ENCODE data around the gene TLL2. TPM values are rescaled to one million over a fixed set of nuclear protein-coding genes. Genes with fewer than 3 reads are reported as not detected.

Gene TLL2
- total and polyA plus RNA-seq, 4 donors: 0.07 to 0.23 (median 0.10) TPM

DNA sequence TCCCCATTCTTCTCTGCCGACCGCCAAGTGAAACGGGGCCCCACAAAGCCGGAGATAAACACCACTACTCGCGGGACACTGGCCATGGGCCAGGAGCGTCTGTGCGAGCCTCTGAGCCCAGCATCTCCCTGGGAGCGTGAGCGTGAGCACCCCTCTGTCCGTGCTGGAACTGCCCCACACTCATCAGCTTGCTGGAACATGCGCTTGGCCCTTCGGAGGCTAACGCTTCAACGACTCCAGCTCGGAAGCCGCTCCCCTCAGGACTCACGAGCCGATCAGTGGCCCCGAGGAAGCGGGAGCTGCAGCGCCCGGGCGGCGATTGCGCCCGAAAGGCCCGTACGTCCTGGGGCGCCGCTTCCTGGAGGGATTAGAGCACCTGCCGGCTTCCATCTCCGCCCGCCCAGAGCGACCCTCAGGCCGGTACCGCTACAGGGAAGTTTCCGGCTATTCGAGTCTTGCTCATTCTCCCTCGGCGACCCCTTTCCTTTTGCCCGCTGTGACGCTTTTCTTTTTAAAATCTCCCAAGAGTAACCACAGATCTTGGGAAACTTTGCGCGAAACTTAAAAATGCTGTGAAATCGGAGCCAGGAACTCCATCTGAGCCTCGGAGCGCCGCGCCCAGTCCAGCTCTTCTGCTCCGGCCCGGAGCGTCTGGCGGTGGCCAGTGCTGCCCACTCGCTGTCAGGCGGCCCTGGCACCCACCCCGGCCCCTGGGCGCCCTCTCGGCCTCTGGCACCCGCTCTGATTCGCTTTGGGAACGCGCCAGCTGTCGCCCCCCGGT is 1.0 kb downstream of the TLL2 start:
- Histone ChIP-seq H3K27me3 (ENCODE audit: control insufficient read depth in 3 of 3, insufficient read depth in 3 of 3, low read length in 2 of 3) (peaks cover 0 to 60% (median 47%) of the 10 kb centered on the region in 3 donors), H3K27ac (ENCODE audit: low read depth in 1 of 2, low read length in 1 of 2) (no peak overlapping the region), H3K4me1 (ENCODE audit: control insufficient read depth in 5 of 5, insufficient read depth in 5 of 5, low read length in 5 of 5) (peaks cover 0 to 22% (median 6%) of the 10 kb centered on the region in 5 donors), H3K36me3 (ENCODE audit: control insufficient read depth in 4 of 4, insufficient read depth in 4 of 4, low read length in 4 of 4) (no peaks in the 10 kb centered on the region), H3K4me3 (no peak overlapping the region), H3K9ac (ENCODE audit: insufficient read depth in 1 of 2, low read length in 2 of 2) (no peak overlapping the region), H3K9me3 (ENCODE audit: control insufficient read depth in 4 of 4, insufficient read depth in 3 of 4, low read length in 3 of 4) (peaks cover 0 to 1% (median 0%) of the 10 kb centered on the region in 4 donors)
- TF ChIP-seq, protein P1, sequence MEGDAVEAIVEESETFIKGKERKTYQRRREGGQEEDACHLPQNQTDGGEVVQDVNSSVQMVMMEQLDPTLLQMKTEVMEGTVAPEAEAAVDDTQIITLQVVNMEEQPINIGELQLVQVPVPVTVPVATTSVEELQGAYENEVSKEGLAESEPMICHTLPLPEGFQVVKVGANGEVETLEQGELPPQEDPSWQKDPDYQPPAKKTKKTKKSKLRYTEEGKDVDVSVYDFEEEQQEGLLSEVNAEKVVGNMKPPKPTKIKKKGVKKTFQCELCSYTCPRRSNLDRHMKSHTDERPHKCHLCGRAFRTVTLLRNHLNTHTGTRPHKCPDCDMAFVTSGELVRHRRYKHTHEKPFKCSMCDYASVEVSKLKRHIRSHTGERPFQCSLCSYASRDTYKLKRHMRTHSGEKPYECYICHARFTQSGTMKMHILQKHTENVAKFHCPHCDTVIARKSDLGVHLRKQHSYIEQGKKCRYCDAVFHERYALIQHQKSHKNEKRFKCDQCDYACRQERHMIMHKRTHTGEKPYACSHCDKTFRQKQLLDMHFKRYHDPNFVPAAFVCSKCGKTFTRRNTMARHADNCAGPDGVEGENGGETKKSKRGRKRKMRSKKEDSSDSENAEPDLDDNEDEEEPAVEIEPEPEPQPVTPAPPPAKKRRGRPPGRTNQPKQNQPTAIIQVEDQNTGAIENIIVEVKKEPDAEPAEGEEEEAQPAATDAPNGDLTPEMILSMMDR (IDR thresholded peaks at IDR 0.05; ENCODE audit: control extremely low read depth, extremely low read depth): no peak
- DNase-seq (peak; percentile 29 to 37 (median 31)), ATAC-seq (ENCODE audit: insufficient read depth, low FRiP score) (no peak)
- WGBS, 2 donors: 1 to 2% methylated on average over 65 of the region's 65 CpGs

DNA sequence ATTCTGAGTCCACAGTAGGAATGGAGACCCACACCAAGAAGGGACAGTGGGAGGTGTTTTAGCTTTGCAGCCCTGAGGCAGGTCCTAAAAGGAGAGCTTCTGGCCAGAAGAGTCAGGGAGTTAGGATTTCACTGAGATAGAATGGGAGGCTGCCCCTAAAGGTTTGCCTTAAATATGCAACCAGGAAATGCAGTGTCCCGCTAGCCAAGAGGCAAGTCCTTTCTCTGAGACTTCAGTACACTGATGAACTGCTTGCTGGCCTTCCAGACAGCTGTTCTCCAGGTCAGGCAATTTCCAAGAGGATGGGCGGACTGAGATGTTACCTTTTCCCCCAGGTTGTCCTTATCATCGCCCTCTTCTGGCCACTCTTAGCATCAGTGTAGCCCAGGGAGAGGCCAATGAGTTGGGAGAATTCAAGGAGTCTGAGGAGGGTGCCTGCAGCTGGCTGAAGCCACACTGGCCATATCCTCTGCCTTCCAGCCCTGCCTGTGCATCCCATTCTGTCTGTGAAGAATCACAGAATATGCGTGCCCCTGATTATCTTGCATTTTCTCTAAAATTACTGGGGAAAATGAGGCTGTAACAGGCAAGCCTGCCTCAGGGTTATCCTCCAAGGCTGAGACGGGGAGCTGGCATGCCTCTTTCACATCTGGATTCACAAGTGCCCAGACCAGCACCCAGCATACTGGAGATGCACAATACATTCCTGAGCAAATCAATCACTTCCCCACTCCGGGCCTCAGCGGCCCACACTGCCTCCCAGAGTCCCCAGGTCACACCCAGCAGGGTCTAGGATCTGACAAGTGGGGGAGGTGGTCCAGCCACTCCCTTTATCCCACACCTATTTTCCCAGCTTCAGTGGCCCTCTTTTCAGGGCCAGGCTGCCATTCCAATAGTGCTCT is 2.4 kb downstream of the TLL2 start:
- H3K36me3 ChIP-seq (ENCODE audit: control insufficient read depth in 4 of 4, insufficient read depth in 4 of 4, low read length in 4 of 4): no peaks in the 10 kb centered on the region
- H3K4me3 ChIP-seq: no peak overlapping the region
- TF ChIP-seq, protein P1 (IDR thresholded peaks at IDR 0.05; ENCODE audit: control extremely low read depth, extremely low read depth): peak; percentile 7
- H3K27ac ChIP-seq (ENCODE audit: low read depth in 1 of 2, low read length in 1 of 2): no peak overlapping the region
- 61 to 63% methylated on average over 7 of the region's 7 CpGs for WGBS, 2 donors
- H3K9ac ChIP-seq (ENCODE audit: insufficient read depth in 1 of 2, low read length in 2 of 2): no peak overlapping the region
- H3K9me3 ChIP-seq (ENCODE audit: control insufficient read depth in 4 of 4, insufficient read depth in 3 of 4, low read length in 3 of 4): peaks cover 0 to 6% (median 0%) of the 10 kb centered on the region in 4 donors
- peak in 2 of 3 donors; percentile 29 to 38 for DNase-seq
- no peak for ATAC-seq (ENCODE audit: insufficient read depth, low FRiP score)
- peaks cover 0 to 61% (median 39%) of the 10 kb centered on the region in 3 donors for H3K27me3 ChIP-seq (ENCODE audit: control insufficient read depth in 3 of 3, insufficient read depth in 3 of 3, low read length in 2 of 3)
- peaks cover 0 to 22% (median 6%) of the 10 kb centered on the region in 5 donors for H3K4me1 ChIP-seq (ENCODE audit: control insufficient read depth in 5 of 5, insufficient read depth in 5 of 5, low read length in 5 of 5)

DNA sequence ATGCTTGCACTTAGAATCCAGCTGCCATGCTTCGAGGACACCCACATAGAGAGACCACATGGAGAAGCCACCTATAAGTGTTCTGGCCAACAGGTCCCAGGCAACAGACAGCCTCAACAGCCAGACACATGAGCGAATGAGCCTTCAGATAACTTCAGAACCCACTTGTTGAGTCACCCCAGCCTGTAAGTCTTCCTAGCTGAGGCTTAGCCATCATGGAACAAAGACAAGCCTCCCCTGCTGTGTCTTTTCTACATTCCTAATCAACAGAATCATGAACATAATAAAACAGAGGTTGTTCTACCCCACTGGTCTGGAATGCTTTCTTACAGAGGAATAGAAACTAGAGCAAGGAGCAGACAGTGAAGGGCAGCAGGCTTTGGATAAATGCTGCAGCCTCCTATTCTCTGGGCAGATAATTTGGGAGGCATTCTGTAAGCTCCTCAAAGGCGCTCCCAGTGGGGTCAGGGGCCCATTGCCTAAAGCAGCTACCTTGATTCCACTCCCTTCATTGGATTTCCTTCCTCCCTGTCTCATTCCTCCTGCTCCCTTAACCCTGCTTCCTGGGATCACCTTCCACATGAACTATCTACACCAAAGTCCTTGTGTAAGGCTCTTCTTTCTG is 4.6 kb downstream of the TLL2 start:
- DNase-seq (no peak), ATAC-seq (ENCODE audit: insufficient read depth, low FRiP score) (no peak)
- H3K4me1 ChIP-seq (ENCODE audit: control insufficient read depth in 5 of 5, insufficient read depth in 5 of 5, low read length in 5 of 5): peaks cover 0 to 18% (median 6%) of the 10 kb centered on the region in 5 donors
- H3K4me3 ChIP-seq: no peak overlapping the region
- H3K9me3 ChIP-seq (ENCODE audit: control insufficient read depth in 4 of 4, insufficient read depth in 3 of 4, low read length in 3 of 4): peaks cover 0 to 6% (median 0%) of the 10 kb centered on the region in 4 donors
- no peaks in the 10 kb centered on the region for H3K36me3 ChIP-seq (ENCODE audit: control insufficient read depth in 4 of 4, insufficient read depth in 4 of 4, low read length in 4 of 4)
- no peak overlapping the region for H3K9ac ChIP-seq (ENCODE audit: insufficient read depth in 1 of 2, low read length in 2 of 2)
- TF ChIP-seq, protein P1 (IDR thresholded peaks at IDR 0.05; ENCODE audit: control extremely low read depth, extremely low read depth): no peak
- H3K27me3 ChIP-seq (ENCODE audit: control insufficient read depth in 3 of 3, insufficient read depth in 3 of 3, low read length in 2 of 3): peaks cover 0 to 46% (median 24%) of the 10 kb centered on the region in 3 donors
- WGBS, 2 donors: 90 to 96% methylated on average over 3 of the region's 3 CpGs
- H3K27ac ChIP-seq (ENCODE audit: low read depth in 1 of 2, low read length in 1 of 2): no peak overlapping the region

Measured in lung (tissue), 12 donors.